H54 (cell line): ENCODE results near the gene UPK2.

Experiments used
- DNase-seq: peaks from one replicate; pipeline ENCODE4 v3.0.0; 2011; ENCODE audit warnings: low spot score, mixed read lengths; ENCODE audit not compliant: insufficient read length
- FAIRE-seq: peaks from 3 replicates; lab custom pipeline; 2011; peaks lifted over from hg19 to GRCh38; lab: Jason Lieb, UNC
- POLR2A ChIP-seq: IDR thresholded peaks from 2 replicates; pipeline ENCODE4 v1.6.1; 2011; ENCODE audit warnings: low read depth, mild to moderate bottlenecking, low read length

UPK2 gene

DNA sequence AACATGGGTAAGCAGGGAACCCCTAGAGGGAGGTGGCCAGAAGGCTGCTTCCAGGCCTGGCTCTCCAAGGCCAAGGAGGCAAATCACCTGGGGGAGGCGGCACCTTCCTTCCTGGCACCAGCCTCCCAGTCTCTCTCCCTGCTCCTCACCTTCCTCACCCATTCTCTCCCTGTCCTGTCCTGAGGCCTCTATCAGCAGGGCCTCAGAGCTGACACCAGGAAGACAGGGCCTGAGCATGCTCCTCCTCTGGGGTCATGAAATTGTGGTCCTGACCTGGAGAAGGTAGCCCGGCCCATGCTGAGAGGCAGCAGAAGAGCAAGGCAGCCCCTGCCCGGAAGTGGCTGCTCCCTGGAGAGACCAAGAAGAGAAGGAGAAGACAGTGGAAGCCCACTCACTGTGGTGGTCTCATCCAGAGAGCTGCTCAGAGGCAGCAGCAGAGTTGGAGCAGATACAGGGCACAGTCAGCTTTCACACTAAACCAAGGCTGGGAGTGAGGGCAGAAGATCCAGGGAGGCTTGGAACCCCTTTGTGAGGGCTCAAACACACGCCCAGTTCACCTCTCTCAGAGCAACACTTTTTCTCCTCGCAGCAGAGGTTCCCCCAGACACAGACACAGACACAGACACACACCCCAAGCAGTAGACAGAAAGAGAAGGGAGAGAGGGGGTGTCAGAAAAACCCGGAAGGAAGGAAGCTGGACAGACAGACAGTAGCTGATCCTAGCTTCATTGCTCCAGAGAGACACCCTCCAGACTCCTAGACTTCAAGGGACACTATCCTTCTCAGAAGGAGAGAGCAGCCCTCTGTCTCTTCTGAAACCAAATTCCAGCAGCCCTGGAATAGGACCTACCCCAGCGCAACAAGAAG is 32.1 kb upstream of the UPK2 start:
- DNase-seq: no peak
- no peak for FAIRE-seq
- TF ChIP-seq POLR2A: no peak

DNA sequence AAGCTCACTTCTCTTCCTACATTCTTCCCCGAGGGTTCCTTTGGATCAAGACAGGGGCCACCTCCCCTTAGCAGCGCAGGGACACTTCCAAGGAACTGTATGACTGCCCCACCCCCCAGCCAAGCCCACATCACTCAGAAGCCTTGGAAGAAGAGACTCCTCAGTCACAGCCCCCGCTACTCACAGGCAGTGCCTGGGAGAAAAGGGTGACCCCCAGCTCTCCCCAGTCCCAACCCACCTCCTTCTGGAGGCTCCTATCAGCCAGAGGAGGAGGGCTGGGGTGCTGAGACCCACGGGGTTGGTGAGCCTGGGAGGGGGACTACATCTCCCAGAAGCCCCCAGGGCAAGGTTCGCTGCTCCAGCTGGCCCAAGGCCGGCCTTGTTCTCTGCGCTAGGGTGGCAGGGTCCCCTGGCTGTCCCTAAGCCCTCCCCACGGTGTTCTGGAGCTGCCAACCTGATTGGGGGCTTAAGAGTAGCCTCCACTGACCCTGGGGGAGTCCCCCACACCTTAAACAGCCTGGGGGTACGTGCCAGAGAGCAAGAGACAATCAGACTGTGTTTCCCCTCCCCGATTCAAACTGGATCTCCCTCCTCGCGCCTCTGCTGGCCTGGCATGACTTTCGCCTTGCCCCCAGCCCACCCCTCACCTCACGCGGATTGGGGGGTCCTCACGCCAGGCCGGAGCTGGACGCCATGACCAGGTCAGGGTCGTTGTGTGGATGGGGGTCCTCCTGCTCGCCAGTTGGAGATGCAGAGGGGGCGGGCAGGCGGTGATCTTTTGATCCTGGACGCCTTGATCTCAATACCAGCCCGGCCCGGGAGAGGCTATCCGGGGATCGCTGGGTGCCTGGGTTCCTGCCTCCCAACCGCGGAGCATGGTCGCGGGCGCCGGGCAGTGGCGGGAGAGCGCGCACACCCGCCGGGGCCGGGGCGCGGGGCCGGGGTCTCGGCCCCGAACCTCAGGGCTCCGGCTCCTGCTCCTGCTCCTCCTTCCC is 31.2 kb upstream of the UPK2 start:
- DNase-seq (no peak), FAIRE-seq (no peak)
- TF ChIP-seq POLR2A: no peak

DNA sequence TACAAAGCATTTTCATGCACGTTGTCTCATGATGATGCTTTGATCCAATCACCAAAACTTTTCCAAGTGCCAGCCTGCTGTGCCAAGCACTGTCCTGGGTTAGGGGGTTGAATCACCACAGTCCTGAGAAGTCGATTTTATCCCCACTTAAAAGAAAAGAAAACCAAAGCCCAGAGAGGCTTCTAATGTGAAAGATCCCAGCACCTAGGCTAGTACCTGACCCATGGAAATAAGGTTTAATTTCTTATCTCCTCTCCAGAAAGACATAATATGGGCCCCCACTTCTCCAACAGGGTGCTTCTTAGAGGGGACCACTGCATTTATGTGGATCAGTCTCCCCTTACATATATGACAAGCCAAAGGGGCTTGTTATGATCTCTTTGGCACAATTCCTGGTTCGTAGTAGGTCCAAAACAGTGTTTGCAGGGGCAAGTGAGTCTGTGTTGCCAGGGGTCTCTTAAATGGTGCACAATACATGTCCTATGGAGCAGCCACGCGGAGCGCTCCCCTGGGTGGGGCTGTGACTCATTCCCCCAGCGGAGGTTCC is 28.5 kb upstream of the UPK2 start:
- TF ChIP-seq POLR2A: no peak
- DNase-seq (no peak), FAIRE-seq (no peak)

DNA sequence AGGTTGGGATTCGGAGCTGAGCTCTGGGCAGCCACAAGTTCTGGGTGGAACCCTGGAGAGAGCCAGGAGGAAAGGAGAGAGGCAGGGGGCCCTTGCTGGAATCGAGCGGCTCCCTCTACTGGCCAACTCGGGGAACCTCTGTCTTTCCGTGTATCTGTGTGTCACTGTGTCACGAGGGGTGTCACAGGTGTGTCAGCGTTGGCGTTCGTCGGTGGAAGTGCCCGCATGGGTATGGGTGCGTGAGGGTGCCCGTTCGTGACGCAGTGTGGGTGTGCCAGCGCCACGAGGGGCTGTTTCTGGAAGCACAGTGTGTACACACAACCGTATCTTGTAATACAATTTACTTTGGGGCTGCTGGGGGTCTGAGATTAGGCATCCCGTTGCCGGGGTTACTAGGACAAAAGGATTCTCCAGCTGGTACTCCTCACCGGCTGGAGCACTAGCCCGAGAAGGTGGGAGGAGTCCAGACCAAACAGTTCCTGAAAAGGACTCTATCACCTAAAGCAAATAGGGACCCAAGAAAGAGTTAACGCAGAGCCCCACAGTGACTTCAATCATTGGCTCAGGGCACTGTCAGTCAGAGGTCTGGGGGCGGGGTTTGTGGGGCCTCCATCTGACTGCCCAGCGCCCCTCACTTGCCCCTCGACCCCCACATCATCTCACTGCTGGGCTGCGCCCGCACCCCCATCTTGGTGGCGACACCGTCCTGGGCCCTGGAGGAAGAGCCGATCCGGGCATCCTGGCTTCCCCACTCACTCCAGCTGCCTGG is 27.8 kb upstream of the UPK2 start:
- DNase-seq (peak; percentile 90), FAIRE-seq (no peak)
- TF ChIP-seq POLR2A: no peak

DNA sequence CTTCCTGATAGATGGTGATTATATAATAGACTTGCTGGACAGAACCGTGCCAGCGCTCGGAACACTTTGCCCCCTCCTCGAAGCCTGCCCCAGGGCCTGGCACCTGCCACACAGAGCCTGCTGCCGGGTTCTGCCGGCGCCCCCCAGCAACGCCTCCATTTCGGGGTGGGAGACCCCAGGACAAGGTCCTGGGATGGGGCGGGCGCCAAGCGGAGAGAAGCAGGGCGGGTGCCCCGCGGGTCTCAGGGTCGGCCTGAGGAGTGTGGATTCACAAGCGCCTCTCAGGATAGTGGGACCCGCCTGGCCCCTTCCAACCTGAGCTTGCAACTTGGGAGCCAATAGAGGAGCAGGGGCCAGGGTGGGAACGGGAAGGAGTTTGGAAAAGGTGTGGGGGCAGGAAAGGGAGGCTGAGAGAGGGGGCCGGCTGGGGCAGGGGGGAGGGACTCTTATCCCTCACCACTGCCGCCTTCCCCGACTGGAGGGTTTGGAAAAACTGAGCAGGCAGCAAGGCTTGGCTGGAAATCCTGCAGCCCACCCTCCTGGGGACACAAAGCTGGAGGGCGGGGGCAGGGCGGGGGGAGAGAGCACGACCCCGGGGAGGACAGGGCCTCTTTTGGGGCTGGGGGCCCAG is 27.1 kb upstream of the UPK2 start:
- no peak for TF ChIP-seq POLR2A
- FAIRE-seq (no peak), DNase-seq (no peak)

DNA sequence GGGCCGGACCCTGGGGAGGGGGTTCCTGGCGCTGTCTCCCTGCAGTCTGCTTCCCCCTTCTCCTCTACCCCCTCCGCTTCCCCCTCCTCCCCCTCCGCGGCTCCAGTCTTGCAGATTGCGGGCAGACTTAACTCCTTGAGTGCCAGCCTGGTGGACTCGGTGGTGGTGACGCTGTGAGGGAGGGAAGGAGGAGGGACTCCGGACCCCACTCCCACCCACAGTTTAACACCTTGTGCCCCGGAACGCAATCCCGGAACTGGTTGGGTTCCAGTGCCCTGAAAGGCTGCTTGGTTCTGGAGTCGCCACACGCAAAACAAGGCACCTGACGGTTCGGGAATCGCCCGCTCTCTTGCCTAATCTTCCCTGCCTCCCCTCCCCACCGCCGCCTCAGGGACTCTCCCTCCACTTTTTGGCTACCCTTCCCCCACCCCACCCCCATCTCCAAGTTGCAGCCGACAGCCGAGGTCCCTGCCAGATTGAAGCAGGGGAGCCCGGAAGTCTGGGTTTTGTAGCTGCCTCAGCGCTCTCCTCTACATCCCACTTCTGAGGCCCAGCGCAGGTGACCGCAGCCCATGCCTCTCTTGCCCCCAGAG is 26.5 kb upstream of the UPK2 start:
- no peak for TF ChIP-seq POLR2A
- FAIRE-seq (no peak), DNase-seq (no peak)

DNA sequence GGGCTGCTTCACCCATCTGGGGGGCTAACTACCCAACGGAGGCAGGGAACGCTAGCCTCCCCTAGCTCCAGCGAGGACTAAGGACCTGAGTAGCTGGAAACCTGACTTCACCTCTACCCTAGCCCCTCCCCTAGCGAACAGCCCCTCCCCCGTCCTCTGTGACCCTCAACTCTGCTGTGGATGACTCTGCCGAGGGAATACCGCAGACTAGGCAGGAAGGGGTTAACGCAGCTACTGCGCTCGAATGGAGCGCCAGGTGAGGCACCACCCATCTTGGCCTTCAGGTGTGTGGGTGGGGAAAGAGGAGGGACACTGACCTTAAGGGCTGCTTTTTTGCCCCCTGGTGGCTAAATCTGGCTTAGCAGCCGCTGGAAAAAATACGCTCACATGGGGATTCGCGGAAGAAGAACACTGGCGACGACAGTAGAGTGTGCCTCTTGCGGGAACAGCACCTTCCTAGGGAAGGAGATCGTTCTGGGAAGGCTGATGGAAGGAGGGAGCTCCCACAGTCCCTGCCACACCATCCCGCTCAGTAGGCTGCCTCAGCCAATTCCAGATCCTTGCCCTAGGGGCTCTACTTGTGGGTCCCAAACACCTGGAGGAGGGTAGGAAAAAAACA is 25.9 kb upstream of the UPK2 start:
- FAIRE-seq: no peak
- TF ChIP-seq POLR2A: no peak
- DNase-seq: no peak

DNA sequence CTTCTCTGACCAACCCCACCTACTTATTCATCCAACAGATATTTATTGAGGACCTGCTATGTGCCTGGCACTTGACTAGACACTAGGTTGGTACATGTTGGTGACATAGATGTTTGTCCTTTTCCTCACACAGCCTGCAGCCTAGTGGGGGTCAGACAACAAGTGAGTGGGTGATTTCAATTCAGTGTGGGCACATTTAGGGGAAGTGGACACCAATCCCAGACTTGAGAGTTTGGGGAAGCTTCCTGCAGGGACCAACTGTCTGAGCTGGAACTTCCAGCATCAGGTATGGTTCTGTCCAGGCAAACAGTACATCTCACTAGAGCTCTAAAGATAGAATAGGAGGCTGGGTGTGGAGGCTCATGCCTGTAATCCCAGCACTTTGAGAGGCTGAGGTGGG is 24.5 kb upstream of the UPK2 start:
- FAIRE-seq: no peak
- no peak for TF ChIP-seq POLR2A

DNA sequence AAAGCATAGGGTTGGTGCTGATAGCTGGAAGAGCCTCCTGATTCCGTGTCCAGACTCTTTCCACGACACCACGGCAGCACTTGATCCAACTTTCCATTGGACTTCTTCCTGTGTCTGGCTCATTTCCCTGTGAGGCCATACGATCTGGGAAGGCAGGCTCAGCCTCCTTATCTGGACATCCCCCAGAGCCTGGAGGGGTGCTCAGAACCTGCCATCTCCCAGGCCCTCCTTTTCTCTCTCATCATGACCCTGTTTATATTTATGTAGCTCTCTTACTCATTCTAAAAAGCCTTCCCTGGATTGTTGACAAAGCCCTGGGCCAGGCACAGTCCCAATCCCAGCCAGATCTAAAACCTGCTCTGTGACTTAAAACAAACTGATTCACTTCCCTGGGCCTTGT is 22.6 kb upstream of the UPK2 start:
- FAIRE-seq (no peak), DNase-seq (no peak)
- TF ChIP-seq POLR2A: no peak

More for the DNA sequence above, 24.5 kb upstream of the UPK2 start:
- no peak for DNase-seq

DNA sequence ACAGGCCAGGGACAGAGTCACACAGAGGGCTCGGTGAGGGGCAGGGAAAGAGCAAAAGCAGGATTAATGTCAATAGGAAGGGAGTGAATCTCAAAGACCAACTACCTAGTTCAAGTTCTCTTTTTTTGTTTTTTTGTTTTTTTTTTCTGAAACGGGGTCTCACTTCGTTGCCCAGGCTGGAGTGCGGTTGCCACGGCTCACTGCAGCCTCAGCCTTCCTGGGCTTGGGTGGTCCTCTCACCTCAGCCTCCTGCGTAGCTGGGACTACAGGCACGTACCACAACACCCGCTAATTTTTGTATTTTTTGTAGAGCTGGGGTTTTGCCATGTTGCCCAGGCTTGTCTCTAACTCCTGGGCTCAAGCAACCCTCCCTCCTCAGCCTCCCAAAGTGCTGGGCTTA is 20.7 kb upstream of the UPK2 start:
- TF ChIP-seq POLR2A: no peak
- FAIRE-seq (no peak), DNase-seq (no peak)

DNA sequence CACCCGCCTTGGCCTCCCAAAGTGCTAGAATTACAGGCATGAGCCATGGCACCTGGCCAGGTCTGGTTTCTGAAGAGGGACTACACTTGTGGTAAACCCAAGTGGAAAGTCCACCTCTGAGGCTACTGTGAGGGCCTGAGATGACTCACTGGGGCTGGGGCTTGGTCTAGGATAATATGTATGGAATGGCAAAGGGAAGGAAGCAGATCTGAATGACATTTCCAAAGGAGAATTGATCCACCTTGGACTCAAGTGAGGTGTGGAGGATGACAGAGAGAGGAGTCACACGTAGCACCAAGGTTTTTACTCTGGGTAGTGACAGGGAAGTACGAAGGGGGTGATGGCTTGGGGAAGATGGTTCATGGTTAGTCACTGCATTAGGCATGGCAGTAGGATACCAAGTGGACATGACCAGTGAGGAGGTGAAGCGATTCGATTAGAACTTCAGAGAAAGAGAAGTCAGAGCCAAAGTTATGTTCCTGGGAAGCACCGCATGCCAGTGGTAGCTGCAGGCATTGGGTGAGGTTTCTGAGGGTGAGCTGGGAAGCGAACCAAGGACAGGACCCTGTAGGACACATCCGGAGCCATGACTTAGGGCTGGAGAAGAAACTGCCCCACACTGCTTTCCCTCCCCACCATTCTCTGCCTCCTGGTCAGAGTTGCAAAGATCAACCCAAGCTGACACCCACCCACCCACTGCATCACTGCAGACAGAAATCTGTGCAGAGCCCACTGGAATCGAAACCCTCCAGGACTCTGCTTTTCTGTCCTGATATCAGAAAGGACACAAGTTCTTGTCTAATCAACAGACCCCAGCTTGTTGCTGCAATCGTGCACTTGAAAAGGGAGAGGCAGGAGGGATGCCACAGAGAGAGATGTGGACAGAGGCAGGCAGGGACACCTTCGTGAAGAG is 17.4 kb upstream of the UPK2 start:
- DNase-seq: no peak
- no peak for TF ChIP-seq POLR2A
- no peak for FAIRE-seq
